GM15510 (cell line): ENCODE data around the gene DLK1.

Experiments used
- POLR2A ChIP-seq: IDR thresholded peaks from 3 replicates; pipeline ENCODE4 v1.6.1; 2011; ENCODE audit warnings: borderline replicate concordance; ENCODE audit not compliant: insufficient read length; ENCODE audit errors: extremely low read depth

Gene DLK1

GRCh38 chr14:100731011-100731670 is 4.4 kb downstream of the DLK1 start:
- no peak for TF ChIP-seq POLR2A

GRCh38 chr14:100731846-100732765 is 5.4 kb downstream of the DLK1 start:
- TF ChIP-seq POLR2A: no peak

- no peak for TF ChIP-seq POLR2A
Measured at GRCh38 chr14:100732766-100733100, 6.0 kb downstream of the DLK1 start.

GRCh38 chr14:100733152-100733850 is 6.6 kb downstream of the DLK1 start:
- TF ChIP-seq POLR2A: no peak

- no peak for TF ChIP-seq POLR2A
Measured at GRCh38 chr14:100734031-100734990, 7.6 kb downstream of the DLK1 start.

GRCh38 chr14:100735271-100735670 is 8.6 kb downstream of the DLK1 start:
- no peak for TF ChIP-seq POLR2A

GRCh38 chr14:100736269-100737180 is 9.8 kb downstream of the DLK1 start:
- no peak for TF ChIP-seq POLR2A

GRCh38 chr14:100737526-100737925 is 10.8 kb downstream of the DLK1 start:
- no peak for TF ChIP-seq POLR2A

- TF ChIP-seq POLR2A: no peak
Measured at GRCh38 chr14:100738269-100738691, 11.6 kb downstream of the DLK1 start.

GRCh38 chr14:100738704-100739131 is 12.0 kb downstream of the DLK1 start:
- no peak for TF ChIP-seq POLR2A

- TF ChIP-seq POLR2A: no peak
Measured at GRCh38 chr14:100739306-100739705, 12.6 kb downstream of the DLK1 start.

GRCh38 chr14:100740196-100740825 is 13.6 kb downstream of the DLK1 start:
- TF ChIP-seq POLR2A: no peak

- TF ChIP-seq POLR2A: no peak
Measured at GRCh38 chr14:100740929-100741328, 14.2 kb downstream of the DLK1 start.
